HG03280 (cell line): ENCODE measurements around the gene KCNJ18.
"Not testable (repeated sequence)": the region's sequence is repeated elsewhere in the genome, so short reads cannot be mapped to it uniquely, and the experiment has no call there.

Experiments
- ATAC-seq: cut with Tn5 transposase; IDR thresholded peaks from one replicate; pipeline ENCODE4 v1.9.1; 2021; ENCODE audit warnings: mild to moderate bottlenecking, moderate library complexity; ENCODE audit not compliant: unreplicated experiment

The KCNJ18 gene

DNA sequence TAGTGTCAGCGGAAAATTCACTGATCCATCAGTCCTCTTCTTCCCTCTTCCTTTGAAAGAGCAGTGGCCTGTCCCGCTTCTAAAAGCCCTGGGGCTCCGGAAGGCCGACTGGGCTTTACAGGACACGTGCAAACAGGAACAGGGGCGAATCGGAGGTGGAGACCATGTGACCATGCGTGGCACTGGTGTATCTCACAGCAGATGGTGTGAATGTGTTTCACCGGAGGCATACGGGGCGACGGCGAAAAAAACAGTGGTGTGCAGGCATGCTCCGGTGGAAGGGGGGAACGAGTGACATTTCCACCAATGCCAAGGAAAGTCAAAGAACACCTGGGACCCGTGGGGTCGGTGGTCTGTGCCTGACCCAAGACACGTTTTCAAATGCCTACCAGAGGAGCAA, 8.4 kb upstream of the KCNJ18 start:
- not testable (repeated sequence) for ATAC-seq

GRCh38 chr17:21684384-21684783, 7.9 kb upstream of the KCNJ18 start:
- not testable (repeated sequence) for ATAC-seq

- ATAC-seq = not testable (repeated sequence)
These were observed 7.1 kb upstream of the KCNJ18 start for GRCh38 chr17:21685061-21685795.

DNA sequence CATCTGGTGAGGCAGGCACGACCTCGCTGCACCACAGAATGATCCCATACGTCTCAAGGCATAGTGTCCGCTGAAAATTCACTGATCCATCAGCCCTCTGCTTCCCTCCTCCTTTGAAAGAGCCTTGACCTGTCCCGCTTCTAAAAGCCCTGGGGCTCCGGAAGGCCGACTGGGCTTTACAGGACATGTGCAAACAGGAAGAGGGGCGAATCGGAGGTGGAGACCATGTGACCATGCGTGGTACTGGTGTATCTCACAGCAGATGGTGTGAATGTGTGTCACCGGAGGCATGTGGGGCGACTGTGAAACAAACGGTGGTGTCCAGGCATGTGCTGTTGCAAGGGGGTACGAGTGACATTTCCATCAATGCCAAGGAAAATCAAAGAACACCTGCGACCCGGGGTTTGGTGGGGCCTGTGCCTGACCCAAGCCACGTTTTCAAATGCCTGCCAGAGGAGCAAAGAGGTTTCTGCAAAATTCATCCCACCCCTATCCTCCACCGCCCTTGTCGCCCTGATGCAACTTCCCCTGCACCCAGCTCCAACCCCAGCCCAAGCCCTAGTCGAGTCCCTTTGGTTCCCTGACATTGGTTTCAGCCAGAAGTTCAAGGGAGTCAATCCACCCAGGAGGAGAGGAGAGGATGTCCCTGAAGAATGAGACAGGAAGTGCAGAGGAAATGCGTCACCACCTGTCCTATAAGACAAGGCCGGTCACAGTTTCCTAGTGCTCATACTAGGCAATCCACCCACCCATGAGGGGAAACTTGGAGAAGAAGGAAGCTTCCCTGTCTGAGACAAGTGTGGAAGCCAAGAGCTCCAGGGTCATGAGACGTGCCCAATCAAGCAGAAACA, 5.9 kb upstream of the KCNJ18 start:
- no peak for ATAC-seq

- no peak for ATAC-seq
These were observed 5.0 kb upstream of the KCNJ18 start for GRCh38 chr17:21687136-21687953.

GRCh38 chr17:21688293-21688949, 3.9 kb upstream of the KCNJ18 start:
- ATAC-seq = no peak

- no peak for ATAC-seq
These were observed 2.7 kb upstream of the KCNJ18 start for GRCh38 chr17:21689604-21690003.

DNA sequence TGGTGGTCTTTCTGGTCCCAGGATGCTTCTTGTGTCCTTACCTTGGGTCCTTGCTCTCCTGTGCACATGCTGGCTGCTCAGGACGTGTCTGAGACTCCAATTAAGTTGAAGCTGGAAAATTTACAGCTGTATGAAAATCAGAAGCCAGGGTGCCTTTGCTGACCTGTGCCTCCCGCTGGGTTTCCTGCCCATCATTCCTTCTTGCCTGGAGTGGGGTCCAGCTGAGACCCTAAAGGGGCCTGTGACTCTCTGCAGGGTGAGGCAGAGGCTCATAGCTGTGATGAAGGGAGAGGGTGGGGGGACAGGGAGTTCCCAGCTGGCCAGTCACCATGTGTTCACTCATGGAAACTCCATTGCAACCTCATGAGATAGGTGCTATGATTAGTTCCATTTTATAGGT, 1.5 kb upstream of the KCNJ18 start:
- not testable (repeated sequence) for ATAC-seq

GRCh38 chr17:21691481-21691880, 842 bp upstream of the KCNJ18 start:
- not testable (repeated sequence) for ATAC-seq

GRCh38 chr17:21692704-21693065, 362 bp downstream of the KCNJ18 start:
- not testable (repeated sequence) for ATAC-seq

DNA sequence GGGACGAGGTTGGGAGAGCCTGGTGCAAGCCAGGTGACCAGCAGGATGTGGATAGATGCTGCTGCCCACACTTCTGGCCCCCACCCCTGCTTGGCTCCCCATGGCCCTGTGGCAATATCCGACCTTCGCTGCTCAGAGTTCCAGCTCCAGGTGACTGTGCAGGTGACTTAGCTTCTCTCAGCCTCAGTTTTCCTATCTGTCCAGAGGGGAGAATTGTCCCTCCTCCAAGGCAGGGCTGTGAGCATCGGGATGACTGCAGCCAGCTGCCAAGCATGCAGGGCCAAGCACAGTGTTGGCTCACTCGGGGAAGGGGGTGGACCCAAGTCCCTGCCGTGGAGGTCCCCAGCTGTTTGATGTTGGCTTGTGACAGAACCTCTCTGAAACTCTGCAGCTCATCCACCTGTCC, 1.1 kb downstream of the KCNJ18 start:
- ATAC-seq = not testable (repeated sequence)

- ATAC-seq = not testable (repeated sequence)
These were observed 1.6 kb downstream of the KCNJ18 start for GRCh38 chr17:21693937-21694336.

DNA sequence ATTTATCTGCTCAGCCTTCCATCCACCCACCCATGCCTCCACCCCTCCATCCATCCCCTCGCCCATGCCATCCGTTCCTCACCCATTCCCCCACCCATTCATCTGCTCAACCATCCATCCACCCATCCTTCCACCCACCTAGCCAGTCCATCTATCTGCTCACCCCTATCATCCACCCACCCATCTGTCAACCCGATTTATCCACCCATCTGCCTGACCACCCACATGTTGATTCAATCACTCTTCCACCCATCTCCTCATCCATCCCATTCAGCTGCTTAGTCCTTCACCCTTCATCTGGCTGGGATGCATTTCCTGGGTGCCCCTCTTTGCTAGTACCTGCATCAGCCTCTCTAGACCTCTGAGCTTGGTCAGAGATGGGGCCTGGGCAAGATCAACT, 3.9 kb downstream of the KCNJ18 start:
- not testable (repeated sequence) for ATAC-seq

GRCh38 chr17:21696842-21697507, 4.7 kb downstream of the KCNJ18 start:
- ATAC-seq = not testable (repeated sequence)

- not testable (repeated sequence) for ATAC-seq
These were observed 5.2 kb downstream of the KCNJ18 start for GRCh38 chr17:21697508-21697860.

- ATAC-seq = not testable (repeated sequence)
These were observed 6.2 kb downstream of the KCNJ18 start for GRCh38 chr17:21698437-21699075.

- not testable (repeated sequence) for ATAC-seq
These were observed 6.8 kb downstream of the KCNJ18 start for GRCh38 chr17:21699124-21699523.

DNA sequence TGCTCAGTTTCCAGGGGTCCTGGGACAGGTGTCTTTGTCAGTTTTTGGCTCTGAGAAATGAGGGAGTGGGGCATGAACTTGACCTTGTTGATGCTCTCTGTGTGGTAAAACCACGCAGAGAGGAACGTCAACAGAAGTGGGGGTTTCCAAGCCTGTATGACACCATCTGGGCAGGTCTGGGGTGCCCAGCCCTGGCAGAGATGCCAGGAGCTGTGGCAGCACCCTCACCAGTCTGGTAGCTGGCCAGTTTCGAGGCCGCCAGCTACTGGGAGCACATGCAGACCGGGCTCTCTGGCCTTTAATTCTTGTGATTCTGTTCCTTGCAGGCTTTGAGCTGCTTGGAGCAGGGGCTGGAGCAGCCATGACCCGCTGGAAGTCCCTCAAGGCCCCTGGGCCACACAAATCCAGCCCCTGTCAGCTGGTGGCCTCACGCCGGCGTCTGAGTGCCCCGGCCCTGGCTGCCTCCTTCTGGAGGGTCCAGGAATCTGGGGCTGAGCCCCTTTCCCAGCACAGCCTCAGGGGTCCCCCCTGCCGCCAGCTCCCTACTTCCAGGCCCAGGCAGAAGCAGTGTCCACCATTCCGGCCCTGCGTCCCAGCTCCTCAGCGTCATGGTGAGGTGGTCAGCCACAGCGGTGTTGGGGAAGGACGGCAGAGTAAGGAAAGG, 7.4 kb downstream of the KCNJ18 start:
- ATAC-seq = not testable (repeated sequence)

DNA sequence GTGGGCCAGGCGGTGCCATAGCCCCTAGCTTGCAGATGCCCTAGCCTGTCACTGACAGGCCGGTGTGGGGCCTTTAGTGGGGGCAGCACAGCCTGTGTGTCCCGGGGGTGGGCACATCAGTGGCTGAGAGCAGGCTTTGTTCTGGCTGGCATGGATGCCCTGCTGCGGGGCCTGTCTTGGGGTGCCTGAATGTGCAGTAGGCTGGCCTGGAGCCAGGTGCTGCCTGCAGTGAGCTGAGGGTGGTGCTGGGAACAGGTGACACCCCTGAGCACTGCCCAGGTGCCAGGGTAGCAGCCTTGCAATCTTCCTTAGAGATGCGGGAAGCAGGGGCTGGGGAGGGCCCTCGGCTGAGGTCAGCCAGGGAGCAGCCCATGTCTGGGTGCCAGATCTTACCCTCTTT, 8.8 kb downstream of the KCNJ18 start:
- not testable (repeated sequence) for ATAC-seq
